WTC11 (cell line): Measurements from ENCODE around the gene SPRYD3. TPM values are rescaled to one million over a fixed set of nuclear protein-coding genes. Genes with fewer than 3 reads are reported as not detected.

ENCODE experiments used
- ATAC-seq: fragments of 200-7000 bp; cut with Tn5 transposase; 2 replicates; pipeline ENCODE4 v1.10.0; 2021; ENCODE audit warnings: mild to moderate bottlenecking, moderate library complexity
- CTCF ChIA-PET: fragments of 300-600 bp; sonication (Branson Sonifier 250); formaldehyde crosslinking; loops from one replicate; lab custom pipeline; 2021; ENCODE audit warnings: antibody characterized with exemption; lab: Charles Lee
- POLR2A ChIA-PET: fragments of 350-600 bp; sonication (Branson Sonifier 250); formaldehyde crosslinking; loops from one replicate; lab custom pipeline; 2021; ENCODE audit warnings: antibody characterized with exemption; lab: Charles Lee
- DNase-seq: peaks from one replicate; pipeline ENCODE4 v3.0.0; 2021; ENCODE audit warnings: low spot score
- H3K27ac Mint-ChIP-seq: 2 replicates; pipeline ENCODE4 v1.8.0; 2021; ENCODE audit warnings: mixed read lengths
- H3K27me3 Mint-ChIP-seq: 2 replicates; pipeline ENCODE4 v1.8.0; 2021; ENCODE audit warnings: low read depth, mild to moderate bottlenecking, moderate library complexity, mixed read lengths
- H3K36me3 Mint-ChIP-seq: 2 replicates; pipeline ENCODE4 v1.8.0; 2021; ENCODE audit warnings: mixed read lengths
- H3K4me1 Mint-ChIP-seq: 2 replicates; pipeline ENCODE4 v1.8.0; 2022; ENCODE audit warnings: mixed read lengths
- H3K4me3 Mint-ChIP-seq: 2 replicates; pipeline ENCODE4 v1.8.0; 2021; ENCODE audit warnings: mild to moderate bottlenecking, moderate library complexity, mixed read lengths
- H3K9me3 Mint-ChIP-seq: 2 replicates; pipeline ENCODE4 v1.8.0; 2021; ENCODE audit warnings: mixed read lengths
- AFF4 ChIP-seq: sonication (generic); formaldehyde crosslinking; IDR thresholded peaks from 2 replicates; pipeline ENCODE4 v1.8.1; 2023; ENCODE audit warnings: mild to moderate bottlenecking, missing genetic modification reagents, borderline replicate concordance
- CTCF ChIP-seq: fragments of 200-600 bp; IDR thresholded peaks from 2 replicates; pipeline ENCODE4 v1.8.0; 2022; ENCODE audit warnings: antibody characterized with exemption
- E2F1 ChIP-seq: sonication (generic); formaldehyde crosslinking; IDR thresholded peaks from 2 replicates; pipeline ENCODE4 v1.8.0; 2022; ENCODE audit warnings: mild to moderate bottlenecking, missing genetic modification reagents
- EMX1 ChIP-seq: fragments of 250-450 bp; sonication (Bioruptor Pico); IDR thresholded peaks from 2 replicates; pipeline ENCODE4 v1.8.0; 2021; ENCODE audit warnings: mild to moderate bottlenecking
- ERG ChIP-seq: fragments of 250-450 bp; sonication (Bioruptor Pico); IDR thresholded peaks from 2 replicates; pipeline ENCODE4 v1.8.0; 2021; ENCODE audit warnings: mild to moderate bottlenecking
- HMGA2 ChIP-seq: fragments of 250-450 bp; sonication (Bioruptor Pico); IDR thresholded peaks from 2 replicates; pipeline ENCODE4 v1.4.0; 2021; ENCODE audit warnings: mild to moderate bottlenecking, moderate library complexity
- MXD4 ChIP-seq: fragments of 250-450 bp; sonication (Bioruptor Pico); IDR thresholded peaks from 2 replicates; pipeline ENCODE4 v1.8.0; 2021; ENCODE audit warnings: mild to moderate bottlenecking, moderate library complexity, borderline replicate concordance
- RORB ChIP-seq: fragments of 250-450 bp; sonication (Bioruptor Pico); IDR thresholded peaks from 2 replicates; pipeline ENCODE4 v1.9.0; 2021; ENCODE audit warnings: mild to moderate bottlenecking
- SP1 ChIP-seq: sonication (generic); formaldehyde crosslinking; conservative IDR thresholded peaks from 2 replicates; pipeline ENCODE4 v1.8.1; 2022; ENCODE audit warnings: missing genetic modification reagents
- STAT6 ChIP-seq: sonication (generic); formaldehyde crosslinking; conservative IDR thresholded peaks from 2 replicates; pipeline ENCODE4 v1.8.1; 2023; ENCODE audit warnings: mild to moderate bottlenecking, low read depth, missing genetic modification reagents, moderate library complexity
- TEAD4 ChIP-seq: sonication (generic); formaldehyde crosslinking; IDR thresholded peaks from 2 replicates; pipeline ENCODE4 v1.8.0; 2022; ENCODE audit warnings: mild to moderate bottlenecking, missing genetic modification reagents
- USF1 ChIP-seq: sonication (generic); formaldehyde crosslinking; IDR thresholded peaks from 2 replicates; pipeline ENCODE4 v1.8.0; 2022; ENCODE audit warnings: mild to moderate bottlenecking, missing genetic modification reagents
- USF2 ChIP-seq: sonication (generic); formaldehyde crosslinking; IDR thresholded peaks from 2 replicates; pipeline ENCODE4 v1.8.1; 2023; ENCODE audit warnings: mild to moderate bottlenecking, missing genetic modification reagents, moderate library complexity
- ZNF219 ChIP-seq: sonication (generic); formaldehyde crosslinking; IDR thresholded peaks from 2 replicates; pipeline ENCODE4 v1.8.0; 2023; ENCODE audit warnings: missing genetic modification reagents, mild to moderate bottlenecking, borderline replicate concordance
- ZNF232 ChIP-seq: sonication (generic); formaldehyde crosslinking; IDR thresholded peaks from 2 replicates; pipeline ENCODE4 v1.8.0; 2022; ENCODE audit warnings: mild to moderate bottlenecking, missing genetic modification reagents
- ZNF317 ChIP-seq: sonication (generic); formaldehyde crosslinking; IDR thresholded peaks from 2 replicates; pipeline ENCODE4 v1.8.1; 2023; ENCODE audit warnings: low read depth, mild to moderate bottlenecking, moderate library complexity, missing genetic modification reagents, borderline replicate concordance
- ZNF416 ChIP-seq: fragments of 250-450 bp; sonication (Bioruptor Pico); IDR thresholded peaks from 2 replicates; pipeline ENCODE4 v1.9.0; 2021; ENCODE audit warnings: mild to moderate bottlenecking, inconsistent platforms
- total RNA-seq: library from RNA; stranded (reverse); gene quantifications from 3 replicates; pipeline ENCODE4 v1.2.3, GENCODE V29; 2021

The SPRYD3 gene
- total RNA-seq, 1 experiment from 2014 or later = 11.9 TPM

GRCh38 chr12:53093777-53094393, 14.7 kb upstream of the SPRYD3 start:
- peaks cover 84% of the 10 kb centered on the region for H3K27me3 Mint-ChIP-seq
- POLR2A ChIA-PET = no interaction called here
- no peaks in the 10 kb centered on the region for H3K36me3 Mint-ChIP-seq

More at GRCh38 chr12:53093777-53094393, 14.7 kb upstream of the SPRYD3 start:
- no peak overlapping the region for H3K27ac Mint-ChIP-seq
- H3K4me3 Mint-ChIP-seq = no peak overlapping the region
- H3K4me1 Mint-ChIP-seq = peaks cover 34% of the 10 kb centered on the region
- no peak for TF ChIP-seq MXD4 (CRISPR knock-in tag)
- no peak for TF ChIP-seq ZNF416 (CRISPR knock-in tag)
- TF ChIP-seq USF2 (CRISPR knock-in tag) = no peak
- no peak for TF ChIP-seq ZNF317
- no peak for TF ChIP-seq CTCF
- TF ChIP-seq E2F1 (CRISPR knock-in tag) = no peak
- TF ChIP-seq TEAD4 = no peak
- TF ChIP-seq ZNF232 (CRISPR knock-in tag) = no peak
- no peak for TF ChIP-seq STAT6
- no peak for TF ChIP-seq ZNF219 (CRISPR knock-in tag)
- TF ChIP-seq SP1 = no peak
- no peak for TF ChIP-seq AFF4 (CRISPR knock-in tag)
- no peak for TF ChIP-seq HMGA2 (CRISPR knock-in tag)
- no peak for TF ChIP-seq RORB (CRISPR knock-in tag)
- TF ChIP-seq ERG = no peak
- TF ChIP-seq EMX1 = no peak
- no peak for TF ChIP-seq USF1
- TF ChIP-seq, all 79 proteins: peak for 0
- CTCF ChIA-PET = interaction anchor here (0.6 to 14.6 kb wide), 5 partner anchors 9 to 104 kb away, joined by 3 to 474 read pairs (median 4); partner anchors contain the start of gene SOAT2
- no peaks in the 10 kb centered on the region for H3K9me3 Mint-ChIP-seq
- ATAC-seq = no peak
- no peak for DNase-seq
